PC-3 (cell line): ENCODE measurements around the gene MAML3. TPM values are rescaled to one million over a fixed set of nuclear protein-coding genes. Genes with fewer than 3 reads are reported as not detected.

Experiments
- ATAC-seq: fragments of 200-7000 bp; cut with Tn5 transposase; 2 replicates; pipeline ENCODE4 v1.9.1; 2020; ENCODE audit warnings: mild to moderate bottlenecking, moderate library complexity
- BruUV-seq: library from RNA; stranded (reverse); fragments of 400-500 nt; replicated peaks from 2 replicates; lab custom pipeline; 2021; lab: Mats Ljungman, UMichigan
- CTCF ChIA-PET: fragments of 300-600 bp; sonication (Branson Sonifier 250); formaldehyde crosslinking; loops from one replicate; lab custom pipeline; 2022; ENCODE audit warnings: antibody characterized with exemption; lab: Charles Lee
- POLR2A ChIA-PET: fragments of 300-600 bp; sonication (Branson Sonifier 250); formaldehyde crosslinking; loops from one replicate; lab custom pipeline; 2022; ENCODE audit warnings: antibody characterized with exemption; ENCODE audit not compliant: unreplicated experiment; lab: Charles Lee
- DNase-seq: peaks from one replicate; pipeline ENCODE4 v3.0.0-alpha.2; 2015
- H2AFZ ChIP-seq: fragments of 300-600 bp; sonication (generic); 2 replicates; pipeline ENCODE4 v1.6.0; 2016; ENCODE audit warnings: antibody characterized with exemption, low read length
- H3F3A ChIP-seq: fragments of 300-600 bp; sonication (generic); one replicate; pipeline ENCODE4 v1.6.0; 2017; ENCODE audit warnings: antibody characterized with exemption, low read length, control low read depth, mild to moderate bottlenecking; ENCODE audit not compliant: unreplicated experiment
- H3K27ac ChIP-seq: fragments of 300-600 bp; sonication (generic); 2 replicates; pipeline ENCODE4 v1.5.1; 2016; ENCODE audit warnings: mild to moderate bottlenecking, low read length
- H3K27me3 ChIP-seq: fragments of 300-600 bp; sonication (generic); 2 replicates; pipeline ENCODE4 v1.6.1; 2016; ENCODE audit warnings: low read length, mixed read lengths
- H3K36me3 ChIP-seq: fragments of 300-600 bp; sonication (generic); 2 replicates; pipeline ENCODE4 v1.6.1; 2016; ENCODE audit warnings: low read depth, mixed run types, low read length, mixed read lengths
- H3K4me1 ChIP-seq: fragments of 300-600 bp; sonication (generic); 2 replicates; pipeline ENCODE4 v1.5.1; 2016; ENCODE audit warnings: low read length; ENCODE audit not compliant: insufficient read depth
- H3K4me2 ChIP-seq: fragments of 300-600 bp; sonication (generic); 2 replicates; pipeline ENCODE4 v1.6.0; 2016; ENCODE audit warnings: low read length
- H3K4me3 ChIP-seq: fragments of 300-600 bp; sonication (generic); 2 replicates; pipeline ENCODE4 v1.5.1; 2016; ENCODE audit warnings: mild to moderate bottlenecking, low read length, mixed read lengths
- H3K79me2 ChIP-seq: fragments of 300-600 bp; sonication (generic); 2 replicates; pipeline ENCODE4 v1.6.1; 2017; ENCODE audit warnings: low read length, mixed read lengths
- H3K9ac ChIP-seq: fragments of 300-600 bp; sonication (generic); 2 replicates; pipeline ENCODE4 v1.6.0; 2016; ENCODE audit warnings: mild to moderate bottlenecking, low read length
- H3K9me2 ChIP-seq: fragments of 300-600 bp; sonication (generic); replicated peaks from 2 replicates; pipeline ENCODE4 v1.6.1; 2016; ENCODE audit warnings: mixed run types, low read length, mixed read lengths
- H3K9me3 ChIP-seq: fragments of 300-600 bp; sonication (generic); 2 replicates; pipeline ENCODE4 v1.6.1; 2016; ENCODE audit warnings: low read length, mixed read lengths
- H4K20me1 ChIP-seq: fragments of 300-600 bp; sonication (generic); 2 replicates; pipeline ENCODE4 v1.6.1; 2016; ENCODE audit warnings: low read length, mixed read lengths
- CTCF ChIP-seq: fragments of 300-600 bp; sonication (generic); conservative IDR thresholded peaks from 2 replicates; pipeline ENCODE4 v1.5.1; 2017; ENCODE audit warnings: antibody characterized with exemption, low read depth, mild to moderate bottlenecking, low read length
- EZH2 ChIP-seq: fragments of 300-600 bp; sonication (generic); IDR thresholded peaks from one replicate; pipeline ENCODE4 v1.6.1; 2017; ENCODE audit warnings: antibody characterized with exemption, mild to moderate bottlenecking, low read length; ENCODE audit not compliant: unreplicated experiment
- EZH2phosphoT487 ChIP-seq: fragments of 300-600 bp; sonication (generic); IDR thresholded peaks from 2 replicates; pipeline ENCODE4 v1.6.1; 2018; ENCODE audit warnings: mild to moderate bottlenecking, antibody characterized with exemption, low read length, borderline replicate concordance
- intact Hi-C: fragments of 100-400 bp; cut with micrococcal nuclease; formaldehyde crosslinking; loops from 2 replicates; pipeline ENCODE4 v1.9.0; 2023
- total RNA-seq: library from RNA; depleted of rRNA; stranded (reverse); fragments of >200 nt; gene quantifications from 2 replicates; pipeline ENCODE4 v1.2.3, GENCODE V29; 2014

Gene MAML3
- total RNA-seq, 1 experiment from 2014 or later = 4.3 TPM

GRCh38 chr4:140134746-140135425 is 19.1 kb downstream of the MAML3 start:
- TF ChIP-seq EZH2 = no peak
- TF ChIP-seq EZH2phosphoT487 = no peak
- TF ChIP-seq CTCF = no peak
- no peak overlapping the region for H3K9ac ChIP-seq
- ChIA-PET POLR2A (no interaction called here), CTCF (no interaction called here)
- ATAC-seq (no peak), DNase-seq (no peak)
- no peak overlapping the region for H3K4me3 ChIP-seq
- H3K79me2 ChIP-seq = peaks cover 52% of the 10 kb centered on the region
- no peaks in the 10 kb centered on the region for H3K36me3 ChIP-seq
- H3K27me3 ChIP-seq = no peaks in the 10 kb centered on the region
- no peaks in the 10 kb centered on the region for H3K9me3 ChIP-seq
- intact Hi-C loops = loop anchor here (5.0 kb wide), 1 partner anchor 123 kb away; no protein-coding TSS in a partner anchor
- H4K20me1 ChIP-seq = no peaks in the 10 kb centered on the region
- BruUV-seq = no TSS peak
- no peak overlapping the region for H2AFZ ChIP-seq
- 0 out of 2 replicates have a peak overlapping the region, but pooled peaks have one; percentile 33 for H3K27ac ChIP-seq
- no peaks in the 10 kb centered on the region for H3K9me2 ChIP-seq
- H3F3A ChIP-seq = no peaks in the 10 kb centered on the region
- no peak overlapping the region for H3K4me2 ChIP-seq
- peaks cover 76% of the 10 kb centered on the region for H3K4me1 ChIP-seq

GRCh38 chr4:140133576-140133975 is 20.4 kb downstream of the MAML3 start:
- H3K27me3 ChIP-seq = no peaks in the 10 kb centered on the region
- H3K36me3 ChIP-seq = no peaks in the 10 kb centered on the region
- ATAC-seq (peak; percentile 75), DNase-seq (peak; percentile 83)
- H4K20me1 ChIP-seq = no peaks in the 10 kb centered on the region
- ChIA-PET CTCF (no interaction called here), POLR2A (interaction anchor here (0.6 kb wide), 2 partner anchors 28 to 48 kb away, joined by 3 to 4 read pairs; no protein-coding TSS in a partner anchor)
- H3K9ac ChIP-seq = no peak overlapping the region
- no peak overlapping the region for H2AFZ ChIP-seq
- H3K79me2 ChIP-seq = peaks cover 46% of the 10 kb centered on the region
- peak overlapping the region; percentile 52 for H3K4me2 ChIP-seq
- intact Hi-C loops = loop anchor here (5.0 kb wide), 1 partner anchor 121 kb away; no protein-coding TSS in a partner anchor
- H3K27ac ChIP-seq = peak overlapping the region; percentile 48
- no peaks in the 10 kb centered on the region for H3F3A ChIP-seq
- BruUV-seq = no TSS peak
- H3K4me1 ChIP-seq = peaks cover 76% of the 10 kb centered on the region
- no peak for TF ChIP-seq EZH2phosphoT487
- no peak for TF ChIP-seq EZH2
- no peak for TF ChIP-seq CTCF
- no peaks in the 10 kb centered on the region for H3K9me3 ChIP-seq
- H3K4me3 ChIP-seq = peak overlapping the region; percentile 39; the same call in 1 of the 2 replicates
- H3K9me2 ChIP-seq = no peaks in the 10 kb centered on the region

GRCh38 chr4:140131675-140132229 is 22.2 kb downstream of the MAML3 start:
- Histone ChIP-seq H3K4me2 (no peak overlapping the region), H3K4me1 (peaks cover 60% of the 10 kb centered on the region), H3K9me2 (no peaks in the 10 kb centered on the region), H3F3A (no peaks in the 10 kb centered on the region), H3K4me3 (no peak overlapping the region), H3K27ac (no peak overlapping the region), H3K79me2 (peaks cover 34% of the 10 kb centered on the region), H3K27me3 (no peaks in the 10 kb centered on the region), H3K9me3 (no peaks in the 10 kb centered on the region), H2AFZ (no peak overlapping the region), H3K9ac (no peak overlapping the region), H3K36me3 (no peaks in the 10 kb centered on the region), H4K20me1 (no peaks in the 10 kb centered on the region)
- intact Hi-C loops = loop anchor here (2.0 to 5.0 kb wide), 2 partner anchors 33 to 119 kb away; no protein-coding TSS in a partner anchor
- TF ChIP-seq EZH2 (no peak), CTCF (no peak), EZH2phosphoT487 (no peak)
- CTCF ChIA-PET = no interaction called here
- POLR2A ChIA-PET = interaction anchor here (0.7 kb wide), 1 partner anchor 195 kb away, joined by 3 read pairs; no protein-coding TSS in a partner anchor
- DNase-seq = no peak
- no TSS peak for BruUV-seq
- no peak for ATAC-seq
